ENCODE measurements around the gene HADHB.

HADHB gene

GRCh38 chr2:26313446-26313845 is 68.7 kb downstream of the HADHB start:
- H3K27me3 ChIP-seq (ENCODE audit: insufficient read depth, poor library complexity, severe bottlenecking), result no peaks in the 10 kb centered on the region
- no peaks in the 10 kb centered on the region for H3K9me3 ChIP-seq (ENCODE audit: severe bottlenecking)
- H3K36me3 ChIP-seq (ENCODE audit: low read depth), result no peaks in the 10 kb centered on the region
- no peaks in the 10 kb centered on the region for H3K4me1 ChIP-seq (ENCODE audit: insufficient read depth, poor library complexity, severe bottlenecking)
- no peak overlapping the region for H3K4me3 ChIP-seq (ENCODE audit: severe bottlenecking)
- no peak overlapping the region for H3K27ac ChIP-seq (ENCODE audit: poor library complexity, severe bottlenecking)
- TF ChIP-seq, protein P1, sequence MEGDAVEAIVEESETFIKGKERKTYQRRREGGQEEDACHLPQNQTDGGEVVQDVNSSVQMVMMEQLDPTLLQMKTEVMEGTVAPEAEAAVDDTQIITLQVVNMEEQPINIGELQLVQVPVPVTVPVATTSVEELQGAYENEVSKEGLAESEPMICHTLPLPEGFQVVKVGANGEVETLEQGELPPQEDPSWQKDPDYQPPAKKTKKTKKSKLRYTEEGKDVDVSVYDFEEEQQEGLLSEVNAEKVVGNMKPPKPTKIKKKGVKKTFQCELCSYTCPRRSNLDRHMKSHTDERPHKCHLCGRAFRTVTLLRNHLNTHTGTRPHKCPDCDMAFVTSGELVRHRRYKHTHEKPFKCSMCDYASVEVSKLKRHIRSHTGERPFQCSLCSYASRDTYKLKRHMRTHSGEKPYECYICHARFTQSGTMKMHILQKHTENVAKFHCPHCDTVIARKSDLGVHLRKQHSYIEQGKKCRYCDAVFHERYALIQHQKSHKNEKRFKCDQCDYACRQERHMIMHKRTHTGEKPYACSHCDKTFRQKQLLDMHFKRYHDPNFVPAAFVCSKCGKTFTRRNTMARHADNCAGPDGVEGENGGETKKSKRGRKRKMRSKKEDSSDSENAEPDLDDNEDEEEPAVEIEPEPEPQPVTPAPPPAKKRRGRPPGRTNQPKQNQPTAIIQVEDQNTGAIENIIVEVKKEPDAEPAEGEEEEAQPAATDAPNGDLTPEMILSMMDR (IDR thresholded peaks at IDR 0.05; ENCODE audit: poor library complexity, severe bottlenecking), result no peak
- no peak for ATAC-seq (ENCODE audit: low read depth)
- no peak for DNase-seq (ENCODE audit: low spot score)

GRCh38 chr2:26314243-26314642 is 69.5 kb downstream of the HADHB start:
- TF ChIP-seq, protein P1 (IDR thresholded peaks at IDR 0.05; ENCODE audit: poor library complexity, severe bottlenecking), result peak; percentile 30
- Histone ChIP-seq H3K9me3 (ENCODE audit: severe bottlenecking) (no peaks in the 10 kb centered on the region), H3K27me3 (ENCODE audit: insufficient read depth, poor library complexity, severe bottlenecking) (no peaks in the 10 kb centered on the region), H3K4me3 (ENCODE audit: severe bottlenecking) (no peak overlapping the region), H3K36me3 (ENCODE audit: low read depth) (no peaks in the 10 kb centered on the region), H3K4me1 (ENCODE audit: insufficient read depth, poor library complexity, severe bottlenecking) (no peaks in the 10 kb centered on the region), H3K27ac (ENCODE audit: poor library complexity, severe bottlenecking) (no peak overlapping the region)
- DNase-seq (ENCODE audit: low spot score), result no peak
- ATAC-seq (ENCODE audit: low read depth), result peak; percentile 49; the same call in 2 of the 3 replicates

DNA sequence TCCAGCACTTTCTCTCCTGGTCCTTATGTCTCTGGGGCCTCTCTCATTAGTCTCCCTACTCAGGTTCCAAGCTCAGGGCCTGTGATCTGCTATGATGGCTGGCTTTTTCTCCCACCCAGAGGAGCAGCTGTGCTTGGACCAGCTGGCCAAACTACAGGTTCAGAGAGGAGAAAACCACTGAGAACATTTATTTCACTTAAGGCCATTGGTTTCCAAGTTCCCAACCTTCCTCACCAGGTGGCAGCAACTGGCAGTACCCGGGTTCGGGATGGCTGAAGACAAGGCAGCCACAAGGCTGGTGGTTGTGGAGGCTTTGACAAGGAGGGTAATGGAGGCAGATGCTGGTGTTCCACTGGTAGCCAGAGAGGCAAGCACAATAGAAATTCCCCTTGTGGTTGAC is 71.3 kb downstream of the HADHB start:
- ATAC-seq (ENCODE audit: low read depth), result peak; percentile 25; the same call in 1 of the 3 replicates

DNA sequence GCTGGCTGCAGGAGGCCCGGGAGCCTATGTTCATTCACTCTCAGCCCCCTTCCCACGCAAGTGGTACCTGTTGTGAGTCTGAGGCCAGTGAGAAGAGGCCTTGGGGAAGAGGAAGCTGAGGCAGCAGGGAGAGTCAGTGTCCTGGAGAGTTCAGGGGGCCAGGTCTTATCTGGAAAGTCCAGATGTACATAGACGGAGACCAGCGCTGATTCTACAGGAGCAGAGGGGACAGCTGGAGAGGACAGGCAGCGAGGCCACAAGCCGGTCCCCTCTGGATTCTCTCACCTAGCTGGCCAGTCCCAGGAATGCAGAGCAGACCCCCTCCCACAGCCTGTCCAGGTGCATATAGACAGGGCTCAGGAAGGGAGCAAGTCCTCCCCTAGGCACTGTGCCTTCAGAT is 72.1 kb downstream of the HADHB start:
- Histone ChIP-seq H3K4me3 (ENCODE audit: severe bottlenecking) (no peak overlapping the region), H3K4me1 (ENCODE audit: insufficient read depth, poor library complexity, severe bottlenecking) (no peaks in the 10 kb centered on the region), H3K9me3 (ENCODE audit: severe bottlenecking) (no peaks in the 10 kb centered on the region), H3K27me3 (ENCODE audit: insufficient read depth, poor library complexity, severe bottlenecking) (no peaks in the 10 kb centered on the region), H3K27ac (ENCODE audit: poor library complexity, severe bottlenecking) (no peak overlapping the region), H3K36me3 (ENCODE audit: low read depth) (no peaks in the 10 kb centered on the region)
- TF ChIP-seq, protein P1 (IDR thresholded peaks at IDR 0.05; ENCODE audit: poor library complexity, severe bottlenecking), result no peak
- ATAC-seq (ENCODE audit: low read depth) (no peak), DNase-seq (ENCODE audit: low spot score) (no peak)

More for the DNA sequence above, 71.3 kb downstream of the HADHB start:
- no peaks in the 10 kb centered on the region for H3K36me3 ChIP-seq (ENCODE audit: low read depth)
- H3K27me3 ChIP-seq (ENCODE audit: insufficient read depth, poor library complexity, severe bottlenecking), result no peaks in the 10 kb centered on the region
- H3K4me1 ChIP-seq (ENCODE audit: insufficient read depth, poor library complexity, severe bottlenecking), result no peaks in the 10 kb centered on the region
- no peak overlapping the region for H3K4me3 ChIP-seq (ENCODE audit: severe bottlenecking)
- no peak for DNase-seq (ENCODE audit: low spot score)
- TF ChIP-seq, protein P1 (IDR thresholded peaks at IDR 0.05; ENCODE audit: poor library complexity, severe bottlenecking), result no peak
- no peaks in the 10 kb centered on the region for H3K9me3 ChIP-seq (ENCODE audit: severe bottlenecking)
- no peak overlapping the region for H3K27ac ChIP-seq (ENCODE audit: poor library complexity, severe bottlenecking)

- no peak overlapping the region for H3K4me3 ChIP-seq (ENCODE audit: severe bottlenecking)
- H3K27ac ChIP-seq (ENCODE audit: poor library complexity, severe bottlenecking), result no peak overlapping the region
- no peak; the same call in 2 of the 3 replicates for ATAC-seq (ENCODE audit: low read depth)
- no peaks in the 10 kb centered on the region for H3K4me1 ChIP-seq (ENCODE audit: insufficient read depth, poor library complexity, severe bottlenecking)
- DNase-seq (ENCODE audit: low spot score), result no peak
- TF ChIP-seq, protein P1 (IDR thresholded peaks at IDR 0.05; ENCODE audit: poor library complexity, severe bottlenecking), result no peak
- no peaks in the 10 kb centered on the region for H3K27me3 ChIP-seq (ENCODE audit: insufficient read depth, poor library complexity, severe bottlenecking)
- no peaks in the 10 kb centered on the region for H3K9me3 ChIP-seq (ENCODE audit: severe bottlenecking)
- no peaks in the 10 kb centered on the region for H3K36me3 ChIP-seq (ENCODE audit: low read depth)
These were observed 72.8 kb downstream of the HADHB start for GRCh38 chr2:26317377-26318105.
